ELR (cell line): Measurements from ENCODE around the gene ZNF385B.
"Not testable (repeated sequence)": the region's sequence is repeated elsewhere in the genome, so short reads cannot be mapped to it uniquely, and the experiment has no call there.

ENCODE experiments used
- DNase-seq: peaks from one replicate; pipeline ENCODE4 v3.0.0-alpha.2; 2015; ENCODE audit warnings: low read depth

ZNF385B gene

DNA sequence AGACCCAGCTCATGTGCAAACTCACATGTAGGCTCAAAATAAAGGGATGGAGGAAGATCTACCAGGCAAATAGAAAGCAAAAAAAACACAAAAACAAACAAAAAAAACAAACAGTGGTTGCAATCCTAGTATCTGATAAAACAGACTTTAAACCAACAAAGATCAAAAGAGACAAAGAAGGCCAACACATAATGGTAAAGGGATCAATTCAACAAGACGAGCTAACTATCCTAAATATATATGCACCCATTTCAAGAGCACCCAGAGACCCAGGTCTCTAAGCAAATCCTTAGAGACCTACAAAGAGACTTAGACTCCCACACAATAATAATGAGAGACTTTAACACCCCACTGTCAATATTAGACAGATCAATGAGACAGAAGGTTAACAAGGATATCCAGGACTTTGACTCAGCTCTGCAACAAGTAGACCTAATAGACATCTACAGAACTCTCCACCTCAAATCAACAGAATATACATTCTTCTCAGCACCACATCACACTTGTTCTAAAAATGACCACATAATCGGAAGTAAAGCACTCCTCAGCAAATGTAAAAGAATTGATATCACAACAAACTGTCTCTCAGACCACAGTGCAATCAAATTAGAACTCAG is 229.5 kb downstream of the ZNF385B start:
- DNase-seq = not testable (repeated sequence)

DNA sequence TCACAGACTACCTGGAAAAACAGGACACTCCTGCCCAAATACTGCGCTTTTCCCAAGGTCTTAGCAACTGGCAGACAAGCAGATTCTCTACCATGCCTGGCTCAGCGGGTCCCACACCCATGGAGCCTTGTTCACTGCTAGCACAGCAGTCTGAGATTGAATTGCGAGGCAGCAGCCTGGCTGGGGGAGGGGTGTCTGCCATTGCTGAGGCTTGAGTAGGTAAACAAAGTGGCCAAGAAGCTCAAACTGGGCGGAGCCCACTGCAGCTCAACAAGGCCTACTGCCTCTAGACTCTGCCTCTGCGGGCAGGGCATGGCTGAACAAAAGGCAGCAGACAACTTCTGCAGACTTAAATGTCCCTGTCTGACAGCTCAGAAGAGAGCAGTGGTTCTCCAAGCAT is 231.6 kb downstream of the ZNF385B start:
- DNase-seq = not testable (repeated sequence)

- no peak for DNase-seq
Observed at GRCh38 chr2:179626261-179626660, 235.2 kb downstream of the ZNF385B start.

DNA sequence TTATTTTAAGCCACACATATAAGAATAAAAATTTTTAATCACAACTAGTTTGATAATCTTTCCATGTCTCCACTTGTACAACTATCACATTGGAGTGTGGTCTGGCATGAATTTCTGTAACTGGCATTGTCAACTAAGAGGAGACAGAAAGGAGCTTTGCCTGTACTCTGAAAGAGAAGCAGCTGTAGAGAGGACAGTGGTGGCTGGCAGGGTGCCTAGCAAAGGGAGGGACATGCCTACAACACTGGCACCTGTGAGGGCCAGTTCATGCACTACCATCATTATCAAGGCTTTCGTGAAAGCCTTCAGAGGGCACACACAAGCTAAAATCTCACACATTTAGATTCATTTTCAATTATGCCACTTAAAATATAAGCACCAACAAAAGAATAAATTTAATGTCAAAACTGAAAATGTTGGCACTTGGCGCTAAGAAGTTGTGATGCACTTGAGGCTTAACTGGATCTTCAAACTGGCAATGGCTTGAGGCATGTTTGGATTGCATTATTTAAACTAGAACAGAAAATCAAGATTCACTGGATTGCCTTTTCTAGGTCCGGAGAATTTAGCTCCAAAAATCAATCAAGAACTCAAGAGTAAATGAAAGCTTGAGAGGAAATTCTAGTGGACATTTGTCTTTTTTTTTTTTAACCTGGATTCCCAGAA is 238.6 kb downstream of the ZNF385B start:
- DNase-seq = no peak

GRCh38 chr2:179622112-179622511 is 239.3 kb downstream of the ZNF385B start:
- peak; percentile 66 for DNase-seq

DNA sequence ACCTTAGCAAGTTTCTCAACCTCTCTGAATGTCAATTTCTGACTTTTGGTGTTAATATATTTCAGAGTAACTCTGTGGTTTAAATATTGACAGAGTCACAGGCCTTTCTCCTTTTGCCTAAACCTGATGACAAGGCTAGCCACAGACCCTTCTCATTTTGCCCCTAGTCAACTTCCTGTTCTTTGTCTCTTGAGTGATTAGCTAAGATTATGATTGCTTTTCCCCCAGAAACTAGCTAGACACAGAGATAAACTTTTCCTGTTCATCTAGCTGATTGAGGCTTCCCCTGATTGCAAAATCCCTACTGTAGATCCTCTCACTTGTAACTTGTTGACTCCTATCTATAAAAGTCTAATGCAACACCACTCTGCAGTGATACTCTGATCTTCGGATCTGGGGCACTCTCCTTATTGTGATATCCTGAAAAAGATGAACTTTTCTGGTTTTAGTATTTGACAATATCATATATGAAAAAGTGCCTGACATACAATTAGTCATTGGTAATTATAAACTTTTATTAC is 241.4 kb downstream of the ZNF385B start:
- no peak for DNase-seq

GRCh38 chr2:179614121-179614520 is 247.3 kb downstream of the ZNF385B start:
- peak; percentile 77 for DNase-seq

- DNase-seq = peak; percentile 64
Observed at GRCh38 chr2:179613701-179614100, 247.7 kb downstream of the ZNF385B start.

DNA sequence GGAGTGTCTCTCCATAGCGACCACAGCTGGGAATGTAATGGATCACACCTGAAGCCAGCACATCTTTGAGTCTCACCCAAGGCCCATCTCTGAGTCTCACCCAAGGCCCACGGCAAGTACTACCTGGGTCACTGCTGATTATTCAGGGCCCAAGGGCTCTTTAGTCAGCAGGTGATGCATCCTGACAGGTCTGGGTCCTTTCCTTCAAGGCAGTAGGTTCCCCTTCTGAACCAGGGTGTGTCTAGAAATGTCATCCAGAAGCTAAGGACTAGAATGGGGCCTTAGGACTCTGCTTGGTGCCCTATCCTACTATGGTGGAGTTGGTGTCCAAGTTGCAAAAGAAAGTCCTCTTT is 248.1 kb downstream of the ZNF385B start:
- DNase-seq = no peak

DNA sequence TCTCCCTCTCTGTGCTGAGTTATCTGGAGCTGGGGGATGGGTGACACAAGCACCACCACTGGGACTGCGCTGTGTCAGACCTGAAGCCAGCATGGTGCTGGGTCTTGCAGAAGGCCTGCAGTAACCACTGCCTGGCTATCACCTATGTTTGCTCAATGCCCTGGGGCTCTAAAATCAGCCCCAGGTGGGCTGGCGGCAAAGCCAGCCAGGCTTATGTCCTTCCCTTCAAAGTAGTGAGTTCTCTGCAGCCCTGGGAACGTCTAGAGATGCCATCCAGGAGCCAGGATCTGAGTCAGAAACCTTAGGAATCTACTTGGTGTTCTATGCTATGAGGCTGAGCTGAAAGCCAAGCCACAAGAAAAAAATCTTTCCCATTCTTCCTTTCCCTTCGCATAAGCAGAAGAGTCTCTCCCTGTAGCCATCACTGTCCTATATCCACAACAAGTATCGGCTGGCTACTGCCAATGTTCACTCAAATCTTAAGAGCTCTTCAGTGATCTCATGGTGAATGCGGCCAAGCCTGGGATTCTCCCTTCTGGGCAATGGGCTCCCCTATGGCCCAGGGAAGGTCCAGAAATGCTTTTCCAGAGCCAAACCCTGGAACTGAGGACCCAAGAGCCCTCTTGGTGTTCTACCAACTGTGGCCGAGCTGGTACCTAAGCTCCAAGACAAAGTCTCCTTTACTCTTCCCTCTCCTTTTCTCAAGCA is 248.7 kb downstream of the ZNF385B start:
- no peak for DNase-seq

- DNase-seq = no peak
Observed at GRCh38 chr2:179612108-179612507, 249.3 kb downstream of the ZNF385B start.

DNA sequence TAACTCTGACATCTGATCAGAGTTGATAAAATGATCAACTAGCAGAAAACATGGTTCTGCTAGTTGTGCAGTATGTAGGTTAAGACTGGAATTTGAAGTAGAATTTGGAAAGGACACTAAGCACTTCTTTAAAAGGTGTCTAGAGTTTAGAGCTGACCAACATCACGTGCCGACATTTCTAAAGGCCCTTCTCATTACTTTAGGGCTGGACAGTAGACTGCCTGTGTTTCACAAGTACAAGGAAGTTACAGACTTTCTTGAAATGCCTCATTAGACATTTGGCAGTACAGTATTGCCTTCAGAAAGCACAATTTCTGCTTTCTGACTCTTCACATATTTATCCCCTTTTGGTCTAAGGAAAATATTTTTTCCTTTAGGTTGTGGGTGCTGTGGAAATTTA is 255.3 kb downstream of the ZNF385B start:
- DNase-seq = no peak

- peak; percentile 24 for DNase-seq
Observed at GRCh38 chr2:179605341-179605740, 256.1 kb downstream of the ZNF385B start.

DNA sequence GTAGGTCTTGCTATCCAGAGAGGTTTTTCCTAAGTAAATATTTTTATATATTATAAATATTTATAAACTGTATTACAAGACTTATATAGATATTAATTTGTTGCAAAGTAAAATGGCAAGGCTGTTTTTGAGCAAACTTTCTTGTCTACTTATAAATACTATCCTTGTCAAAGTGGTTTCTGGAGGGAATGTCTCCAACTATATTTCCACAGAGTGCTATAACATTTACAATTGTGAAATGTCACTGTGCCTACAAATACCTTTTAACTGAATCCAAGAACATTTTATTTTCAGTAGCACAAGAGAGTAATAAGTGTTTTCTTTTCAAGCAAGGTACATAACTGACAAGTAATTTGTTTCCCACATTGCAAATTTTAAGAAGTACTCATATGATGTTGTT is 256.8 kb downstream of the ZNF385B start:
- no peak for DNase-seq

DNA sequence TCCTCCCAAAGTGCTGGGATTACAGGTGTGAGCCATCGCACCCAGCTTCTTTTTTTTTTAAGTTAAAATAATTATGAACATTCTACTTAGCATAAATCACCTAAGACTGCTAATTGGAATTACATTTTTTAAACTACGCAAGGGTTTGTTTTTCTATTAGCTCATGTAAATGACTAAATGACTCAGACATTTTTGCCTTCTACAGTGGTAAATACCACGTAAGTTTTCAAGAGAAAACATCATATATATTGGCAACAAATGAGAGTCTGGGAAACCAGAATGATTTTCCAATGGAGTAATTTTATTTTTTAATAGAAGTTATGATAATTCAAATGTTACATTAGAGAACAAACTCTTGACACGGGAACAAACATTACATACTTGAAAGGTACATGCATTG is 259.0 kb downstream of the ZNF385B start:
- DNase-seq = no peak

DNA sequence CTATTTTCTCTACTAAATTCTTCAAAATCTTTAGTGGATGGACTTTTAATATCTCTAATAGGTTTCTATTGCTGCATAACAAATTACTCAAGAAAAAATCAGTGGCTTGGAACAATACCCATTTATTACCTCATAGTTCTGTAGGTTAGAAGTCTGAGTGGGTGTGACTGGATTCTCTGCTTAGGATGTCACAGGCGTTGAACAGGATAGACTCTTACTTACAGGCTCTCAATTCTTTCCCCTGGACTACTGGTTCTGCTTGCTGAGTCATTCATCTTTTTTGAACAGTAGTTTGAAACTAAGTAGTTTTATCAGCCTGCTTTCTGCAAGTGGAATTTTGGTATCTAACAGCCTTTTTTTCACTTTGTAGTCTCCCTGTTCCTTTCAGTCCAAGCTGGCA is 265.4 kb downstream of the ZNF385B start:
- peak; percentile 70 for DNase-seq

DNA sequence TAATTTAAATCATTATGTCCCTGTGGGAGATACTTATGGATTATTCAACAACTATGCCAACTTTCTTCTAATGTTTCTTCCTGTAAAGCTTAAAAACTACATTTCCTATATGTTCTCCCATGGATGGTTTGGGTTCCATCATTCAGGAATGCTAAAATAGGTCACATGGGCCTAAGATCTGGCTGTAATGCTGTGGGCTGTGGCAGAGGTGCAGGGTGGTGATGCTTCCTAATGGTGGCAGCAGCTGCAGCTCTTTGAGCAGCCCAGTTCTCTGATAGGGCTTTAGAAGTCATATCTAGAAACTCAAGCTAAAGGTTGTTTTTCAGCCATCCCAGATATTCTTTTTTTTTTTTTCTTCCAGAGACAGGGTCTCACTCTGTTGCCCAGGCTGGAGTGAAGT is 266.1 kb downstream of the ZNF385B start:
- DNase-seq = peak; percentile 41

GRCh38 chr2:179594268-179595112 is 266.9 kb downstream of the ZNF385B start:
- no peak for DNase-seq

DNA sequence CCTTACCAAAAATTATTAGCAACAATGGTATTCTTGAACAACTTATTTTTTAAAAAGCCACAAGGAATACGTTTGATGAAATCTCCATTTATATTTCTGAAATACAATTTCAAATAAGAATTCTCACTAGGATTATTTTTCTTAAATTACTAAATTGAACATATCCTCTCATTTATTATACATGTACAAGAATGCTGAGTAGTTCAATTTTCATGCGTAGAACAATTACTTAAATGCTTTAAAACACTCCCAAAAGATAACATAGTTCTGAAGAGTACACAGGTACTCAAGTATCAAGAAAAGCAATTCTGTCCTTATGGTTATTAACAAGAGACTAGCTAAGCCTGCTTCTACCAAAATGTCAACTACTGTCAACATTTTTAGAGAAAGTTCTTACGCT is 268.1 kb downstream of the ZNF385B start:
- no peak for DNase-seq

DNA sequence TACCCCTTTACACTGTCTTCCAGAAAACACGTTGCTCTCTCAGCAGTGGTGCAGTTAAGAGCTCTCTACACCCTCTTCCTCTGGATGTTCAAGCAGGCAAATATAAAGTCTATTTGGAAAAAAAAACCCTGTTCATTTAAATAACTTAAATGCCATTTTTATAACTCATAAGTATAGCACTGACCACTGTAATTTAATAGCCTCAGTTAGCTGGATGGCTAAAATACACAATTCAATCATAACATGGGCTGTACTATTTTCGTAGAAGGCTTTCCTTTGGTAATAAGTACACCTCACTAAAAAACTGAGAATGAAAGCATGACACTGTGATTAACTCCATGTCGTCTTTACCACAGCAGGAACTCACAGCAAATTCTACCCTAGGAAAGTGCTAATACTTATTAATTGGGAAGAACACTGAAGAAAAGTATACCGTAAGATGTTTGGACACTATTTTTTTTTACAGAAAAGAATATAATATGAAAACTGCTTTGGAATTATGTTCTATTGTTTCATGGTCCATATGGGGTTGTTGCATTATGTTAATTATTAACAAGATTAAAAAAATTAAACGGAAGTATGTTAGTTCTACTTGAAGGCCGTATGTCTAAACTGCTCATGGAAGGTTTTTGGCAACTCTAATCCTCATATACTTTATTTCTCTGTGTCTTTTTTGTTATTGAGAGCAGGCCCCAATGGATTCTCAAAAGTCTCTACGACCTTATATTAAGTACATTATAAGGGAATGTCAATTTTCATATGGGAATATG is 269.1 kb downstream of the ZNF385B start:
- peak; percentile 62 for DNase-seq

- DNase-seq = no peak
Observed at GRCh38 chr2:179591690-179592089, 269.7 kb downstream of the ZNF385B start.
